ENCODE data around the gene MSI2. TPM values are rescaled to one million over a fixed set of nuclear protein-coding genes. Genes with fewer than 3 reads are reported as not detected.

MSI2 gene
- total and polyA plus RNA-seq, 9 of the 15 experiments (the other 6 are each of a cell fraction or from before 2014, with no cell fraction given), result 4.6 to 61.8 (median 42.4) TPM

DNA sequence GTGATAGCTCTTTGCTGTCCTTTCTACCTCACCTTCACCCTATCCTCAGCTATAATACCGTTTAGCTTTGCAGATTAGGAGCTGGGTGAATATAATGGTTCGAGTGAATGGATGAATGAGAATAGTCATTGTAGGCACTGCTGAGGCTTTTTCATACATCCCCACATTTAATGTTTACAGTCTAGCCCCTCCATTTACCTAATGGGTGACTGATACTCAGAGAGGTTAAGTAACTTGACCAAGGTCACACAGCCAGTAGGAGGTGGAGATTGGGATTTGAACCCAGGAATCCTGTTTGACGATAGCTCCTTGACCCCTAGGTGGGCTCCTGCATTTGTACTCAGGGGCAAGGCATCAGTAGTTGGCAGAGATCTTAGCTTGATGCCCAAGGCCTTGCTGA is 293.1 kb downstream of the MSI2 start (continued):
- TF ChIP-seq, protein P1, sequence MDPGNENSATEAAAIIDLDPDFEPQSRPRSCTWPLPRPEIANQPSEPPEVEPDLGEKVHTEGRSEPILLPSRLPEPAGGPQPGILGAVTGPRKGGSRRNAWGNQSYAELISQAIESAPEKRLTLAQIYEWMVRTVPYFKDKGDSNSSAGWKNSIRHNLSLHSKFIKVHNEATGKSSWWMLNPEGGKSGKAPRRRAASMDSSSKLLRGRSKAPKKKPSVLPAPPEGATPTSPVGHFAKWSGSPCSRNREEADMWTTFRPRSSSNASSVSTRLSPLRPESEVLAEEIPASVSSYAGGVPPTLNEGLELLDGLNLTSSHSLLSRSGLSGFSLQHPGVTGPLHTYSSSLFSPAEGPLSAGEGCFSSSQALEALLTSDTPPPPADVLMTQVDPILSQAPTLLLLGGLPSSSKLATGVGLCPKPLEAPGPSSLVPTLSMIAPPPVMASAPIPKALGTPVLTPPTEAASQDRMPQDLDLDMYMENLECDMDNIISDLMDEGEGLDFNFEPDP (CRISPR knock-in tag; IDR thresholded peaks at IDR 0.05), result no peak
- TF ChIP-seq, protein P2, sequence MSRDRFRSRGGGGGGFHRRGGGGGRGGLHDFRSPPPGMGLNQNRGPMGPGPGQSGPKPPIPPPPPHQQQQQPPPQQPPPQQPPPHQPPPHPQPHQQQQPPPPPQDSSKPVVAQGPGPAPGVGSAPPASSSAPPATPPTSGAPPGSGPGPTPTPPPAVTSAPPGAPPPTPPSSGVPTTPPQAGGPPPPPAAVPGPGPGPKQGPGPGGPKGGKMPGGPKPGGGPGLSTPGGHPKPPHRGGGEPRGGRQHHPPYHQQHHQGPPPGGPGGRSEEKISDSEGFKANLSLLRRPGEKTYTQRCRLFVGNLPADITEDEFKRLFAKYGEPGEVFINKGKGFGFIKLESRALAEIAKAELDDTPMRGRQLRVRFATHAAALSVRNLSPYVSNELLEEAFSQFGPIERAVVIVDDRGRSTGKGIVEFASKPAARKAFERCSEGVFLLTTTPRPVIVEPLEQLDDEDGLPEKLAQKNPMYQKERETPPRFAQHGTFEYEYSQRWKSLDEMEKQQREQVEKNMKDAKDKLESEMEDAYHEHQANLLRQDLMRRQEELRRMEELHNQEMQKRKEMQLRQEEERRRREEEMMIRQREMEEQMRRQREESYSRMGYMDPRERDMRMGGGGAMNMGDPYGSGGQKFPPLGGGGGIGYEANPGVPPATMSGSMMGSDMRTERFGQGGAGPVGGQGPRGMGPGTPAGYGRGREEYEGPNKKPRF (IDR thresholded peaks at IDR 0.05; ENCODE audit: low read depth, low read length), result no peak
- no peak for TF ChIP-seq SMARCA5 (IDR thresholded peaks at IDR 0.05)
- TF ChIP-seq ELF1 (tag; IDR thresholded peaks at IDR 0.05), result no peak
- TF ChIP-seq ZNF644 (tag; IDR thresholded peaks at IDR 0.05; ENCODE audit: low read depth), result no peak
- no peak for TF ChIP-seq RCOR1 (IDR thresholded peaks at IDR 0.05; ENCODE audit: borderline replicate concordance in 1 of 2, low read depth in 2 of 2, low read length in 2 of 2)
- no peak for TF ChIP-seq DNMT1 (IDR thresholded peaks at IDR 0.05)
- TF ChIP-seq ZFP36 (IDR thresholded peaks at IDR 0.05; ENCODE audit: low read depth, low read length, partially characterized antibody), result peak; percentile 62
- TF ChIP-seq MAZ (CRISPR knock-in tag; conservative IDR thresholded peaks at IDR 0.05 in 1 of 2, IDR thresholded peaks at IDR 0.05 in 1 of 2), result no peak
- TF ChIP-seq NFRKB (IDR thresholded peaks at IDR 0.05; ENCODE audit: low read depth), result no peak
- peak; percentile 86 for TF ChIP-seq BCOR (IDR thresholded peaks at IDR 0.05)
- TF ChIP-seq ADNP (tag; IDR thresholded peaks at IDR 0.05), result peak; percentile 57; the same call in 1 of the 2 replicates
- no peak for TF ChIP-seq MAFG (tag; conservative IDR thresholded peaks at IDR 0.05)
- TF ChIP-seq ZNF696 (CRISPR knock-in tag; conservative IDR thresholded peaks at IDR 0.05), result no peak

Measured in K562 (cell line).